ENCODE results near the gene ONECUT3. TPM values are rescaled to one million over a fixed set of nuclear protein-coding genes. Genes with fewer than 3 reads are reported as not detected.

Gene ONECUT3
- total RNA-seq, 1 donor from 2014 or later = not detected

DNA sequence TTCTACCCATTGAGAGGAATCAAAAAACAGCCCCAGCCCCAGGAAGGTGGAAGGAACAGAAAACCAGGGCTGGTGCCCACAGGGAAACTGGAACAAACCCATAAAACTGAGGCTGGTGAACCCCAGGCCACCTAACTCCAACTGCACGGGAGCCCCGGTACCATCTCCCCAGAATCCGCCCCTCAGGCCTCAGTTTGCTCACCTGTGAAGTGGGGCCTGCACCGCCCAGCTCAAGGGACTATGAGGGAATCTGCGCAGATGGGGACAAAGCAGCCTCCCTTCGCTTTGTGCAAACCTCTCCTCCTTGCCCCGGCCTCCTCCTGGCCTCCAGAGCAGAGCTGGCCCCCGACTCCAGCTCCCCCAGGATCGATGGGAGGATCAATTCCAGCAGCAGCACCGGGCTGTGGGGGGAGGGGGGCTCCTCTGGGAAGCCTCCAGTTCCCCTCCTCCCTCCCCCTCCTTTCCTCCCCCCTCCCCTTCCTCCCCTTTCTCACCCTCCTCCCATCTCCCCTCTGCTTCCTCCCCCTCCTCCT lies 9.1 kb upstream of the ONECUT3 start:
- Histone ChIP-seq H3K27me3 (ENCODE audit: control insufficient read depth, insufficient read depth, low read length) (peaks cover 39% of the 10 kb centered on the region), H3K36me3 (ENCODE audit: control insufficient read depth, insufficient read depth, low read length) (no peaks in the 10 kb centered on the region), H3K4me3 (ENCODE audit: low read depth, low read length) (no peak overlapping the region)
- no peak for DNase-seq (ENCODE audit: low read depth)
- TF ChIP-seq, protein P1, sequence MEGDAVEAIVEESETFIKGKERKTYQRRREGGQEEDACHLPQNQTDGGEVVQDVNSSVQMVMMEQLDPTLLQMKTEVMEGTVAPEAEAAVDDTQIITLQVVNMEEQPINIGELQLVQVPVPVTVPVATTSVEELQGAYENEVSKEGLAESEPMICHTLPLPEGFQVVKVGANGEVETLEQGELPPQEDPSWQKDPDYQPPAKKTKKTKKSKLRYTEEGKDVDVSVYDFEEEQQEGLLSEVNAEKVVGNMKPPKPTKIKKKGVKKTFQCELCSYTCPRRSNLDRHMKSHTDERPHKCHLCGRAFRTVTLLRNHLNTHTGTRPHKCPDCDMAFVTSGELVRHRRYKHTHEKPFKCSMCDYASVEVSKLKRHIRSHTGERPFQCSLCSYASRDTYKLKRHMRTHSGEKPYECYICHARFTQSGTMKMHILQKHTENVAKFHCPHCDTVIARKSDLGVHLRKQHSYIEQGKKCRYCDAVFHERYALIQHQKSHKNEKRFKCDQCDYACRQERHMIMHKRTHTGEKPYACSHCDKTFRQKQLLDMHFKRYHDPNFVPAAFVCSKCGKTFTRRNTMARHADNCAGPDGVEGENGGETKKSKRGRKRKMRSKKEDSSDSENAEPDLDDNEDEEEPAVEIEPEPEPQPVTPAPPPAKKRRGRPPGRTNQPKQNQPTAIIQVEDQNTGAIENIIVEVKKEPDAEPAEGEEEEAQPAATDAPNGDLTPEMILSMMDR (IDR thresholded peaks at IDR 0.05; ENCODE audit: insufficient read depth, low read length, poor library complexity, severe bottlenecking) = no peak

DNA sequence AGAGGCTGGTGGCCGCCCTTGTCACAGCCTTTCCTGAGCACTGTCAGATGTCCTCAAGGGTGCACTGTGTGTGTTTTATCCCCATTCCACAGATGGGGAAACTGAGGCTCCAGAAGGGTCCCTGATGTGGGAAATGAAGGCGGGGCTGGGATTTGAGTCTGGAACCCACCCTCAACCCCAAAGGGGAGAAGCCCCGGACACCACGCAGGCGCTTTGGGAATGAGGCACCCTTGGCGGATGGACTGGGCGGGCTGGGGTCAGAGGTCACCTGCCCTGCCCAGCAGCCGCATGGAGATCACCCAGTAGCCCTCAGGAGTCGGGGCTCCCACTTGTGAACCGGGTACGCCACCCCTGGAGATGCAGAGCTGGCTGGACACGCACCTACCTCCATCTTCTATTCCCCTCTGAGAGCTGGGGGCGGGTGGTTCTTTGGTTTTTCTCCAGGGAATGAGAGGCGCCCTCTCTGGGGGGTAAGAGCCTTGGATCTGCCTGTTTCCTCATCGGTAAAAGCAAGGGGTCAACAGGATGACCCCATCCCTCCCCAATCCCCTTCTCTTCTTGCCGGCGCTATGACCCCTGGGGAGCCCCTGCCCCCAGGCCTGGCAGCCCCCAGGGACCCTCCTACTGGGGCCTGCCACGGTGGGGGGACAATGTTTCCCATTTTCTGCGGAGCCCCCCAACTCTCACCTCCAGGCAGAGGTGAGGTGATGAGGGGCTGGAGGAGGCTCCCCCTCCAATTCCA lies 8.3 kb upstream of the ONECUT3 start:
- peaks cover 46% of the 10 kb centered on the region for H3K27me3 ChIP-seq (ENCODE audit: control insufficient read depth, insufficient read depth, low read length)
- H3K4me3 ChIP-seq (ENCODE audit: low read depth, low read length) = no peak overlapping the region
- H3K36me3 ChIP-seq (ENCODE audit: control insufficient read depth, insufficient read depth, low read length) = no peaks in the 10 kb centered on the region
- DNase-seq (ENCODE audit: low read depth) = no peak
- TF ChIP-seq, protein P1 (IDR thresholded peaks at IDR 0.05; ENCODE audit: insufficient read depth, low read length, poor library complexity, severe bottlenecking) = peak; percentile 7

GRCh38 chr19:1745589-1746031 lies 7.7 kb upstream of the ONECUT3 start:
- TF ChIP-seq, protein P1 (IDR thresholded peaks at IDR 0.05; ENCODE audit: insufficient read depth, low read length, poor library complexity, severe bottlenecking) = no peak
- no peak for DNase-seq (ENCODE audit: low read depth)
- H3K36me3 ChIP-seq (ENCODE audit: control insufficient read depth, insufficient read depth, low read length) = no peaks in the 10 kb centered on the region
- H3K4me3 ChIP-seq (ENCODE audit: low read depth, low read length) = no peak overlapping the region
- peaks cover 46% of the 10 kb centered on the region for H3K27me3 ChIP-seq (ENCODE audit: control insufficient read depth, insufficient read depth, low read length)

DNA sequence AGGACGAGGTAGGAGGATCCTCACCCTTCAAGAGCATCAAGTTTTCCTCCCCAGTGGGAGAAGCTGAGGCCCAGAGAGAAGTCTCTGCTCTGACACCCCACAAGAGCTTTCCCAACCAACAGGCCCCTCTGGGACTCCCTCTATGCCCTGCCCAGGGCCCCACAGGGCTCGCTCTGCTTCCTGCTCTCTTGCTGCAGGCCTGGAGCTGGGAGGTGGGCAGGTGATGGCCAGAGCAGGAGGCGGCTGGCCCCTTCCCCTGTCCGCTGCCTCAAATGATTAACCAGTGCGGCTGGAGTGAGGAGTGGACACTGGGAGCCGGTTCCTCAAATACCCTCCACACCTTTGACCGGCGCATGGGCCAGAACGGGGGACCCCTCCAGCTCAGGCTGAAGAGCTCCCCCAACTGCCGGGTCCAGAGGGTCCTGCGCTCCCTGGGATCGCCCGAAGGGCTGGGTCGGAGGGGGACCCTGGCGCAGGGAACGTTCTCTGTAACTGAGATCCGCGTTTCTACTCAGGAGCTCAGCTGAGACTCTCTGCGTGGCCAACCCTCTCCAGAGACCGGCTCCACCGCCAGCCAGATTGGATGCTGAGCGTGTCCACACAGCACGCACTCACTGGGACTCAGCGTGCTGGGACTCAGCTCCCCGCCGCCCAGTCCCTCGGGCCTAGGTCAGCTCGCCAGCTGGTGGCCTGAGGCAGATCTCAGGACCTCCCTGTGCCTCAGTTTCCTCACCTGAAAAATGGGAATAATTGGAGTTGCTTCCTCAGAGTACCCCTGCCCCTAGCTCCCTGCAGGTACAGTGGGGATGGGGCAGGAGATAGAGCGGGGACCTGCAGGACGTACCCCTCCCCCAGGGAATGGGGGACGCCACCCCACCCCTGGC lies 6.7 kb upstream of the ONECUT3 start:
- no peak overlapping the region for H3K4me3 ChIP-seq (ENCODE audit: low read depth, low read length)
- TF ChIP-seq, protein P1 (IDR thresholded peaks at IDR 0.05; ENCODE audit: insufficient read depth, low read length, poor library complexity, severe bottlenecking) = no peak

DNA sequence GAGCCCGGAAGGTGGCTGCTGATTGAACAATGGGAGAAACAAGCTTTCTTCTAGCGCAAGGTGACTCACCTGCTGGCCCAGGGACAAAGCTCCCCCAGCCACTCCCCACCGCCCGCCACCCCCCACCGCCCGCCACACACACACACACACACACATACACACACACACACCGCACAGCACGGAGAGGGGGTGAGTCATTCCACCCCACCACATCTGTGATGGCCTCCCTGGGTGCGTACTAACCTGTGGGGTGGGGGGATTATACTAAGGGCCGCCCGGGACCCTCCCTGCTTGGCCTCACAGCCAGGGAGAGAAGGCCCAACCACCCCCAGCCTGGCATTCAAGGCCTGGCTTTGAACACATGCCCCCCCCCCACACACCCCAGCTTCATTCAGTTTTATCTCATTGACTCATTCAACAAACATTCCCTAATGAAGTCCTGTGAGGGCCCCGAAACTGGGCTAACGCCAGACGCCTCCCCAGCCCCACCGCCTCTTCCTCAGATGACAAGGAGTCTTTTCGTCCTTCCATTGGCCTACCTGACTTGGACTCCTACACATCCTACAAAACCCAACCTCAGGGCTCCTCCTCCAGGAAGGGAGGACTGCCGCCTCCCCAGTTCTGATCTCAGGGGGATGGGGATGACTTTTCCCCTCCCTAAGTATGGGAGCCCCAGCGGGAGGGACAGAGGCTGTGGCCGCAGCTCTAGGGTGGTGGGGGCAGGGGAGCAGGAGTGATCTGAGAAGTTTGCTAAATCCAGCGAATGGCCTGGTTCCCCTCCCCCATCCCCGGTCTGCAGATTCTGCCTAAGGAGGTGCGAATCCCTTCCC lies 5.8 kb upstream of the ONECUT3 start:
- no peak overlapping the region for H3K4me3 ChIP-seq (ENCODE audit: low read depth, low read length)
- DNase-seq (ENCODE audit: low read depth) = peak; percentile 73

More for the DNA sequence above, 6.7 kb upstream of the ONECUT3 start:
- H3K27me3 ChIP-seq (ENCODE audit: control insufficient read depth, insufficient read depth, low read length) = peaks cover 56% of the 10 kb centered on the region
- no peak for DNase-seq (ENCODE audit: low read depth)
- no peaks in the 10 kb centered on the region for H3K36me3 ChIP-seq (ENCODE audit: control insufficient read depth, insufficient read depth, low read length)

More for the DNA sequence above, 5.8 kb upstream of the ONECUT3 start:
- TF ChIP-seq, protein P1 (IDR thresholded peaks at IDR 0.05; ENCODE audit: insufficient read depth, low read length, poor library complexity, severe bottlenecking) = no peak
- Histone ChIP-seq H3K27me3 (ENCODE audit: control insufficient read depth, insufficient read depth, low read length) (peaks cover 65% of the 10 kb centered on the region), H3K36me3 (ENCODE audit: control insufficient read depth, insufficient read depth, low read length) (no peaks in the 10 kb centered on the region)
